CD4-positive, alpha-beta T cell (primary cell): Measurements from ENCODE around the gene GCKR. TPM values are rescaled to one million over a fixed set of nuclear protein-coding genes. Genes with fewer than 3 reads are reported as not detected.
"Not testable (repeated sequence)": the region's sequence is repeated elsewhere in the genome, so short reads cannot be mapped to it uniquely, and the experiment has no call there.

Experiments
- ATAC-seq: fragments of 200-7000 bp; cut with Tn5 transposase; one replicate; pipeline ENCODE4 v1.10.0; 2022; ENCODE audit warnings: mild to moderate bottlenecking; ENCODE audit not compliant: poor library complexity
- CTCF ChIA-PET: fragments of 350-600 bp; sonication (Branson Sonifier 250); formaldehyde crosslinking; loops from one replicate; lab custom pipeline; 2021; ENCODE audit warnings: antibody characterized with exemption, inconsistent platforms; lab: Charles Lee
- POLR2A ChIA-PET: fragments of 350-600 bp; sonication (Branson Sonifier 250); formaldehyde crosslinking; loops from one replicate; lab custom pipeline; 2021; ENCODE audit warnings: antibody characterized with exemption, inconsistent platforms; lab: Charles Lee
- DNase-seq, 14 experiments: peaks; one replicate each; pipeline ENCODE4 v3.0.0-alpha.2; 2013 to 2020; ENCODE audit warnings: mixed read lengths in 2 of 14
- H3K27ac ChIP-seq, 2 donors: one replicate each; pipeline versions ENCODE4 v1.5.1 to v1.7.0; 2013; ENCODE audit warnings: low read length in 2 of 2, low read depth in 1 of 2, mild to moderate bottlenecking in 1 of 2
- H3K27me3 ChIP-seq, 2 experiments: 1 replicate in 1 of 2; 2 replicates in 1 of 2; pipeline versions ENCODE4 v1.6.1 to v1.7.0; 2013; ENCODE audit warnings: low read length in 2 of 2, control low read depth in 1 of 2, mild to moderate bottlenecking in 1 of 2, moderate library complexity in 1 of 2; ENCODE audit not compliant: insufficient read depth in 2 of 2, control insufficient read depth in 1 of 2
- H3K36me3 ChIP-seq: one replicate; pipeline ENCODE4 v1.6.1; 2013; ENCODE audit warnings: low read length, control low read depth; ENCODE audit not compliant: insufficient read depth
- H3K4me1 ChIP-seq: one replicate; pipeline ENCODE4 v1.6.1; 2013; ENCODE audit warnings: low read length, control low read depth; ENCODE audit not compliant: insufficient read depth
- H3K4me3 ChIP-seq: one replicate; pipeline ENCODE4 v1.5.1; 2013; ENCODE audit warnings: mild to moderate bottlenecking, low read length, moderate library complexity
- H3K9me3 ChIP-seq, 2 experiments: 1 replicate in 1 of 2; 2 replicates in 1 of 2; pipeline versions ENCODE4 v1.6.1 to v1.7.0; 2013; ENCODE audit warnings: low read length in 2 of 2, mild to moderate bottlenecking in 2 of 2, control low read depth in 1 of 2, moderate library complexity in 1 of 2; ENCODE audit not compliant: control insufficient read depth in 1 of 2, insufficient read depth in 1 of 2
- H3K27ac Mint-ChIP-seq: one replicate; pipeline ENCODE4 v1.8.0; 2020; ENCODE audit warnings: mixed read lengths
- H3K27me3 Mint-ChIP-seq: one replicate; pipeline ENCODE4 v1.8.0; 2021; ENCODE audit warnings: mixed read lengths
- H3K36me3 Mint-ChIP-seq: one replicate; pipeline ENCODE4 v1.8.0; 2021; ENCODE audit warnings: low read depth, mixed read lengths
- H3K4me1 Mint-ChIP-seq: one replicate; pipeline ENCODE4 v1.8.0; 2021; ENCODE audit warnings: low read depth, mixed read lengths
- H3K4me3 Mint-ChIP-seq: one replicate; pipeline ENCODE4 v1.8.0; 2020; ENCODE audit warnings: mild to moderate bottlenecking, mixed read lengths
- H3K9me3 Mint-ChIP-seq: one replicate; pipeline ENCODE4 v1.8.0; 2020; ENCODE audit warnings: mixed read lengths
- CTCF ChIP-seq: fragments of 200-600 bp; IDR thresholded peaks from one replicate; pipeline ENCODE4 v1.8.0; 2022; ENCODE audit warnings: antibody characterized with exemption, mild to moderate bottlenecking
- intact Hi-C, 2 experiments: fragments of 100-400 bp; cut with DNase I in 1 of 2; cut with micrococcal nuclease in 1 of 2; formaldehyde crosslinking; loops; one replicate each; pipeline versions ENCODE4 v1.15.1 to v1.9.0; 2023 to 2025; cut with DNase I, micrococcal nuclease
- total RNA-seq, 174 experiments: library from RNA in 2 of 174; stranded (reverse) in 2 of 174; gene quantifications; one replicate each; pipeline ENCODE4 v1.2.3 and lab custom pipeline; 2021 to 2026

GCKR gene
- total RNA-seq, 2 experiments from 2014 or later: not detected

- Mint-ChIP-seq H3K4me1 (no peaks in the 10 kb centered on the region), H3K9me3 (no peaks in the 10 kb centered on the region), H3K4me3 (no peak overlapping the region), H3K27ac (no peak overlapping the region), H3K27me3 (peaks cover 16% of the 10 kb centered on the region), H3K36me3 (no peaks in the 10 kb centered on the region)
- Histone ChIP-seq H3K27ac (no peak overlapping the region), H3K9me3 (no peaks in the 10 kb centered on the region), H3K36me3 (no peaks in the 10 kb centered on the region), H3K4me3 (no peak overlapping the region), H3K4me1 (no peaks in the 10 kb centered on the region), H3K27me3 (no peaks in the 10 kb centered on the region)
- no peak for DNase-seq
- POLR2A ChIA-PET: no interaction called here
- no peak for TF ChIP-seq CTCF
- intact Hi-C loops: no loop called here
- CTCF ChIA-PET: no interaction called here
- ATAC-seq: no peak
Measured at GRCh38 chr2:27551514-27551913, 54.9 kb downstream of the GCKR start.

GRCh38 chr2:27552941-27553340 lies 56.3 kb downstream of the GCKR start:
- Histone ChIP-seq H3K4me1 (no peaks in the 10 kb centered on the region), H3K27ac (no peak overlapping the region), H3K9me3 (no peaks in the 10 kb centered on the region), H3K36me3 (no peaks in the 10 kb centered on the region), H3K4me3 (no peak overlapping the region), H3K27me3 (no peaks in the 10 kb centered on the region)
- no peak for ATAC-seq
- ChIA-PET POLR2A (no interaction called here), CTCF (no interaction called here)
- Mint-ChIP-seq H3K4me3 (no peak overlapping the region), H3K27me3 (peaks cover 16% of the 10 kb centered on the region), H3K27ac (no peak overlapping the region), H3K36me3 (no peaks in the 10 kb centered on the region), H3K9me3 (no peaks in the 10 kb centered on the region), H3K4me1 (no peaks in the 10 kb centered on the region)
- DNase-seq: no peak
- intact Hi-C loops: no loop called here
- no peak for TF ChIP-seq CTCF

GRCh38 chr2:27554451-27554850 lies 57.8 kb downstream of the GCKR start:
- peaks cover 21% of the 10 kb centered on the region for H3K27me3 Mint-ChIP-seq
- DNase-seq, CTCF ChIA-PET, H3K9me3 Mint-ChIP-seq, H3K36me3 ChIP-seq, H3K4me1 ChIP-seq, H3K27ac ChIP-seq, H3K4me3 Mint-ChIP-seq, H3K27me3 ChIP-seq, ATAC-seq, H3K4me3 ChIP-seq, H3K27ac Mint-ChIP-seq, POLR2A ChIA-PET, intact Hi-C loops, H3K36me3 Mint-ChIP-seq, H3K9me3 ChIP-seq, H3K4me1 Mint-ChIP-seq: not testable (repeated sequence)

DNA sequence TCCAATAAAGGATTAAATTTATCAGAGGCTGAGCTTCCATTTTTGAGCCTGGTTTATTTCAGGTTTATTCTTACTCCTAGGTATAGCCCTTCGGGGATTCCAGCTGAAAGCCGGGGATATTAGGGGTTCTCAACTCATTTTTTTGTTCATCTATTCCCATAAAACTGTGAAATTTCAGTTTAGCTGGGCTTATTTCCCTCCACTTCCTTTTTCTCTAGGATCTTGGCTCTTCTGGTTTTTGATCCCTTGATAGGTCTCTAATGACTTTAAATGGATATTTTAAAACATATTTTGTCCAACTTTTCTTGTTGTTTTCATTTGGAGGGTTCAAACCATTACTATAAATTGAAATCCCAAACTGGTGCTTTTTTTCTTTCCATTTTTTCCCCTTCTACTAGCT lies 62.6 kb downstream of the GCKR start:
- no peak overlapping the region for H3K27ac ChIP-seq

More for the DNA sequence above, 62.6 kb downstream of the GCKR start:
- Mint-ChIP-seq H3K4me3 (no peak overlapping the region), H3K9me3 (no peaks in the 10 kb centered on the region), H3K36me3 (no peaks in the 10 kb centered on the region), H3K4me1 (no peaks in the 10 kb centered on the region), H3K27ac (no peak overlapping the region), H3K27me3 (peaks cover 19% of the 10 kb centered on the region)
- intact Hi-C loops: no loop called here
- H3K4me1 ChIP-seq: no peaks in the 10 kb centered on the region
- no peak overlapping the region for H3K4me3 ChIP-seq
- no peak for TF ChIP-seq CTCF
- H3K36me3 ChIP-seq: no peaks in the 10 kb centered on the region
- POLR2A ChIA-PET: no interaction called here
- DNase-seq (no peak), ATAC-seq (no peak)
- H3K27me3 ChIP-seq: no peaks in the 10 kb centered on the region
- CTCF ChIA-PET: no interaction called here
- H3K9me3 ChIP-seq: no peaks in the 10 kb centered on the region
